NB4 (cell line): ENCODE data around the gene CATSPER1.

Experiments
- DNase-seq: peaks from one replicate; pipeline ENCODE4 v3.0.0; 2010; ENCODE audit warnings: low read depth
- H3K4me3 ChIP-seq: one replicate; pipeline ENCODE4 v1.5.1; 2011; ENCODE audit warnings: mild to moderate bottlenecking, low read depth, low read length, moderate library complexity
- CTCF ChIP-seq: IDR thresholded peaks from one replicate; pipeline ENCODE4 v1.5.1; 2012; ENCODE audit warnings: low read depth, low read length
- MAX ChIP-seq: IDR thresholded peaks from 2 replicates; pipeline ENCODE4 v1.6.1; 2011; ENCODE audit warnings: low read depth, low read length
- MYC ChIP-seq: IDR thresholded peaks from 2 replicates; pipeline ENCODE4 v1.6.1; 2011; ENCODE audit warnings: low read depth, low read length
- POLR2A ChIP-seq: IDR thresholded peaks from 2 replicates; pipeline ENCODE4 v1.6.1; 2011; ENCODE audit warnings: mild to moderate bottlenecking; ENCODE audit not compliant: insufficient read length; ENCODE audit errors: extremely low read depth

Gene CATSPER1

GRCh38 chr11:66059966-66060680 is 33.8 kb upstream of the CATSPER1 start:
- no peak overlapping the region for H3K4me3 ChIP-seq
- no peak for DNase-seq
- no peak for TF ChIP-seq CTCF
- TF ChIP-seq POLR2A = no peak
- TF ChIP-seq MAX = no peak
- TF ChIP-seq MYC = no peak

- TF ChIP-seq POLR2A = no peak
- TF ChIP-seq MYC = no peak
- no peak for DNase-seq
- no peak overlapping the region for H3K4me3 ChIP-seq
Observed at GRCh38 chr11:66056501-66056900, 30.2 kb upstream of the CATSPER1 start.

GRCh38 chr11:66055021-66055420 is 28.7 kb upstream of the CATSPER1 start:
- no peak for TF ChIP-seq MYC
- TF ChIP-seq MAX = no peak
- no peak for TF ChIP-seq POLR2A
- TF ChIP-seq CTCF = no peak

GRCh38 chr11:66052664-66052982 is 26.3 kb upstream of the CATSPER1 start:
- TF ChIP-seq MYC = no peak
- no peak for TF ChIP-seq CTCF
- TF ChIP-seq MAX = no peak
- TF ChIP-seq POLR2A = no peak
- no peak for DNase-seq

More at GRCh38 chr11:66055021-66055420, 28.7 kb upstream of the CATSPER1 start:
- H3K4me3 ChIP-seq = no peak overlapping the region
- no peak for DNase-seq

GRCh38 chr11:66051766-66052663 is 25.7 kb upstream of the CATSPER1 start, which contains the start of gene SF3B2:
Gene SF3B2 (plus strand): TSS chr11:66052364. CDS start chr11:66052385, 21 bp downstream.
- peak; percentile 100 for DNase-seq
- H3K4me3 ChIP-seq = peak within 1 kb of the TSS; percentile 100
- no peak for TF ChIP-seq CTCF
- TF ChIP-seq MYC = peak; percentile 50
- peak; percentile 67 for TF ChIP-seq MAX
- TF ChIP-seq POLR2A = peak; percentile 77

More at GRCh38 chr11:66052664-66052982, 26.3 kb upstream of the CATSPER1 start:
- peak overlapping the region; percentile 100 for H3K4me3 ChIP-seq

GRCh38 chr11:66051371-66051765 is 25.1 kb upstream of the CATSPER1 start:
- no peak for DNase-seq
- TF ChIP-seq POLR2A (no peak), CTCF (no peak), MYC (no peak), MAX (no peak)
- peak overlapping the region; percentile 64 for H3K4me3 ChIP-seq
